SU-DHL-6 (cell line): ENCODE results near the gene SSNA1.

Experiments used
- H2AFZ ChIP-seq: fragments of 200-600 bp; sonication (generic); 2 replicates; pipeline ENCODE4 v1.6.1; 2014; ENCODE audit warnings: low read depth, mild to moderate bottlenecking, moderate library complexity, mixed read lengths, antibody characterized with exemption, low read length; ENCODE audit not compliant: severe bottlenecking
- H3F3A ChIP-seq: fragments of 200-600 bp; shearing (Covaris generic); 2 replicates; pipeline ENCODE4 v1.6.0; 2016; ENCODE audit warnings: antibody characterized with exemption, mild to moderate bottlenecking; ENCODE audit not compliant: insufficient read depth
- H3K27ac ChIP-seq: fragments of 200-600 bp; sonication (generic); 2 replicates; pipeline ENCODE4 v1.5.1; 2016; ENCODE audit warnings: low read depth, mild to moderate bottlenecking, low read length, moderate library complexity, mixed read lengths
- H3K27me3 ChIP-seq: fragments of 200-600 bp; sonication (generic), shearing (Covaris generic); 2 replicates; pipeline ENCODE4 v1.6.0; 2014; ENCODE audit warnings: mild to moderate bottlenecking, low read length
- H3K36me3 ChIP-seq: fragments of 200-600 bp; sonication (generic); 2 replicates; pipeline ENCODE4 v1.6.1; 2014; ENCODE audit warnings: mild to moderate bottlenecking, low read length, mixed read lengths
- H3K4me2 ChIP-seq: fragments of 300-600, 200-600 bp; shearing (Covaris generic), sonication (generic); 2 replicates; pipeline ENCODE4 v1.6.0; 2014; ENCODE audit warnings: low read length, low read depth, mild to moderate bottlenecking; ENCODE audit not compliant: poor library complexity, severe bottlenecking
- H3K4me3 ChIP-seq: fragments of 200-600 bp; sonication (generic); 2 replicates; pipeline ENCODE4 v1.5.1; 2014; ENCODE audit warnings: antibody characterized with exemption, low read length, mild to moderate bottlenecking, mixed read lengths; ENCODE audit not compliant: insufficient read depth, poor library complexity, severe bottlenecking
- H3K79me2 ChIP-seq: fragments of 200-600 bp; sonication (generic); 2 replicates; pipeline ENCODE4 v1.6.1; 2014; ENCODE audit warnings: mild to moderate bottlenecking, low read length, moderate library complexity; ENCODE audit not compliant: insufficient read depth
- H3K9ac ChIP-seq: fragments of 200-600 bp; sonication (generic); 2 replicates; pipeline ENCODE4 v1.7.0; 2014; ENCODE audit warnings: mild to moderate bottlenecking, low read length
- H3K9me2 ChIP-seq: fragments of 200-600 bp; sonication (generic); replicated peaks from 2 replicates; pipeline ENCODE4 v1.6.1; 2014; ENCODE audit warnings: low read length; ENCODE audit not compliant: insufficient read depth
- H3K9me3 ChIP-seq: fragments of 200-600 bp; sonication (generic); 2 replicates; pipeline ENCODE4 v1.6.1; 2014; ENCODE audit warnings: low read length, mixed read lengths; ENCODE audit not compliant: insufficient read depth
- H4K20me1 ChIP-seq: fragments of 200-600 bp; sonication (generic); 2 replicates; pipeline ENCODE4 v1.6.1; 2014; ENCODE audit warnings: low read depth, mild to moderate bottlenecking, antibody characterized with exemption, low read length, moderate library complexity, mixed read lengths
- CTCF ChIP-seq: fragments of 200-600 bp; sonication (generic); IDR thresholded peaks from one replicate; pipeline ENCODE4 v1.5.1; 2017; ENCODE audit warnings: antibody characterized with exemption, mild to moderate bottlenecking, low read length, moderate library complexity; ENCODE audit not compliant: insufficient read depth, poor library complexity, severe bottlenecking
- EZH2phosphoT487 ChIP-seq: fragments of 200-600 bp; sonication (generic), shearing (Covaris generic); conservative IDR thresholded peaks from 2 replicates; pipeline ENCODE4 v1.6.1; 2018; ENCODE audit warnings: mild to moderate bottlenecking, antibody characterized with exemption, low read length, moderate library complexity, mixed read lengths

Gene SSNA1

GRCh38 chr9:137150617-137151457 is 37.6 kb upstream of the SSNA1 start:
- no peaks in the 10 kb centered on the region for H3K36me3 ChIP-seq
- peak overlapping the region; percentile 27 for H3K4me2 ChIP-seq
- no peak overlapping the region for H3K4me3 ChIP-seq
- H3K27ac ChIP-seq = 0 out of 2 replicates have a peak overlapping the region, but pooled peaks have one; percentile 11
- no peaks in the 10 kb centered on the region for H3K79me2 ChIP-seq
- no peak overlapping the region for H3K9ac ChIP-seq
- no peaks in the 10 kb centered on the region for H3K27me3 ChIP-seq
- no peaks in the 10 kb centered on the region for H3K9me3 ChIP-seq
- H2AFZ ChIP-seq = no peak overlapping the region
- peaks cover 13% of the 10 kb centered on the region; the same call in 1 of the 2 replicates for H3F3A ChIP-seq
- no peak for TF ChIP-seq EZH2phosphoT487
- H4K20me1 ChIP-seq = no peaks in the 10 kb centered on the region
- H3K9me2 ChIP-seq = no peaks in the 10 kb centered on the region

GRCh38 chr9:137152844-137153405 is 35.6 kb upstream of the SSNA1 start:
- TF ChIP-seq EZH2phosphoT487 (no peak), CTCF (no peak)
- H4K20me1 ChIP-seq = no peaks in the 10 kb centered on the region
- H2AFZ ChIP-seq = no peak overlapping the region
- no peaks in the 10 kb centered on the region for H3K27me3 ChIP-seq
- H3K9me2 ChIP-seq = no peaks in the 10 kb centered on the region
- H3K4me2 ChIP-seq = no peak overlapping the region
- no peaks in the 10 kb centered on the region for H3K79me2 ChIP-seq
- H3K9me3 ChIP-seq = no peaks in the 10 kb centered on the region
- H3K36me3 ChIP-seq = no peaks in the 10 kb centered on the region
- H3K27ac ChIP-seq = no peak overlapping the region
- H3K9ac ChIP-seq = no peak overlapping the region
- H3K4me3 ChIP-seq = no peak overlapping the region
- H3F3A ChIP-seq = peaks cover 13% of the 10 kb centered on the region; the same call in 1 of the 2 replicates

GRCh38 chr9:137156567-137157375 is 31.7 kb upstream of the SSNA1 start:
- Histone ChIP-seq H3K79me2 (no peaks in the 10 kb centered on the region), H3K36me3 (no peaks in the 10 kb centered on the region), H2AFZ (no peak overlapping the region), H4K20me1 (no peaks in the 10 kb centered on the region), H3F3A (no peaks in the 10 kb centered on the region), H3K4me2 (no peak overlapping the region), H3K27ac (no peak overlapping the region), H3K4me3 (no peak overlapping the region), H3K9ac (no peak overlapping the region), H3K9me3 (no peaks in the 10 kb centered on the region), H3K9me2 (no peaks in the 10 kb centered on the region), H3K27me3 (no peaks in the 10 kb centered on the region)
- TF ChIP-seq CTCF (no peak), EZH2phosphoT487 (no peak)
